H1 (cell line): ENCODE data around the gene DNAJB14. TPM values are rescaled to one million over a fixed set of nuclear protein-coding genes. Genes with fewer than 3 reads are reported as not detected.

Source experiments
- CTCF ChIA-PET: fragments of 300-600 bp; sonication (Branson Sonifier 250); formaldehyde crosslinking; loops from one replicate; lab custom pipeline; 2021; ENCODE audit not compliant: partially characterized antibody; lab: Charles Lee
- POLR2A ChIA-PET: fragments of 300-600 bp; sonication (Branson Sonifier 250); formaldehyde crosslinking; loops from one replicate; lab custom pipeline; 2021; ENCODE audit warnings: inconsistent platforms; ENCODE audit not compliant: partially characterized antibody; lab: Charles Lee
- DNase-seq, 2 experiments: peaks; one replicate each; pipeline versions ENCODE4 v3.0.0 to v3.0.0-alpha.2; 2010 to 2022; ENCODE audit warnings: low spot score in 2 of 2, low read depth in 1 of 2, mixed read lengths in 1 of 2
- FAIRE-seq: peaks from 2 replicates; lab custom pipeline; 2011; peaks lifted over from hg19 to GRCh38; lab: Jason Lieb, UNC
- H2AFZ ChIP-seq: 2 replicates; pipeline ENCODE4 v1.8.1; 2012; ENCODE audit warnings: low read length, inconsistent platforms
- H2AK5ac ChIP-seq: 2 replicates; pipeline ENCODE4 v1.6.1; 2013; ENCODE audit warnings: low read depth, low read length
- H2BK120ac ChIP-seq: replicated peaks from 2 replicates; pipeline ENCODE3; 2013; ENCODE audit warnings: low read depth, low read length, inconsistent platforms
- H2BK12ac ChIP-seq: 2 replicates; pipeline ENCODE4 v1.6.1; 2013; ENCODE audit warnings: low read depth, low read length
- H2BK15ac ChIP-seq: 2 replicates; pipeline ENCODE4 v1.6.1; 2013; ENCODE audit warnings: low read length
- H2BK20ac ChIP-seq: 2 replicates; pipeline ENCODE4 v1.6.1; 2013; ENCODE audit warnings: low read length
- H2BK5ac ChIP-seq: 2 replicates; pipeline ENCODE4 v1.6.1; 2013; ENCODE audit warnings: low read depth, low read length
- H3K14ac ChIP-seq: 2 replicates; pipeline ENCODE4 v1.6.1; 2013; ENCODE audit warnings: inconsistent platforms; ENCODE audit not compliant: insufficient read length
- H3K18ac ChIP-seq: 2 replicates; pipeline ENCODE4 v1.6.1; 2013; ENCODE audit warnings: low read length; ENCODE audit errors: extremely low read depth
- H3K23ac ChIP-seq: 2 replicates; pipeline ENCODE4 v1.6.1; 2013; ENCODE audit warnings: inconsistent platforms; ENCODE audit not compliant: insufficient read length
- H3K23me2 ChIP-seq: 2 replicates; pipeline ENCODE4 v1.6.1; 2013; ENCODE audit warnings: low read depth, low read length
- H3K27ac ChIP-seq: 2 replicates; pipeline ENCODE4 v1.6.1; 2011; ENCODE audit warnings: low read depth, low read length, inconsistent platforms
- H3K27me3 ChIP-seq, 4 experiments: replicated peaks in 1 of 4; 1 replicate in 1 of 4; 2 replicates in 3 of 4; pipeline versions ENCODE4 v1.6.1 to v1.8.1; 2011 to 2013; ENCODE audit warnings: low read length in 3 of 4, mild to moderate bottlenecking in 3 of 4, inconsistent platforms in 2 of 4, mixed read lengths in 2 of 4, moderate library complexity in 1 of 4; ENCODE audit not compliant: control insufficient read depth in 3 of 4, insufficient read depth in 3 of 4; ENCODE audit errors: extremely low read depth in 1 of 4
- H3K36me3 ChIP-seq, 4 experiments: 2 replicates each; pipeline versions ENCODE4 v1.6.1 to v1.8.1; 2011 to 2013; ENCODE audit warnings: mild to moderate bottlenecking in 4 of 4, low read length in 3 of 4, moderate library complexity in 2 of 4, control low read depth in 1 of 4, inconsistent platforms in 1 of 4; ENCODE audit not compliant: insufficient read depth in 4 of 4, control insufficient read depth in 2 of 4
- H3K4ac ChIP-seq: replicated peaks from 2 replicates; pipeline ENCODE3; 2013; ENCODE audit warnings: low read length, low read depth, mixed read lengths, inconsistent platforms; ENCODE audit not compliant: insufficient read length
- H3K4me1 ChIP-seq, 4 experiments: replicated peaks in 1 of 4; 1 replicate in 1 of 4; 2 replicates in 3 of 4; pipeline versions ENCODE4 v1.6.1 to v1.8.1; 2011 to 2013; ENCODE audit warnings: low read length in 3 of 4, inconsistent platforms in 2 of 4, mixed read lengths in 1 of 4; ENCODE audit not compliant: insufficient read depth in 4 of 4, control insufficient read depth in 3 of 4
- H3K4me2 ChIP-seq, 2 experiments: 2 replicates each; pipeline versions ENCODE4 v1.6.1 to v1.8.1; 2011 to 2013; ENCODE audit warnings: low read depth in 2 of 2, low read length in 2 of 2, control low read depth in 1 of 2, inconsistent platforms in 1 of 2, mild to moderate bottlenecking in 1 of 2; ENCODE audit not compliant: insufficient read depth in 1 of 2
- H3K4me3 ChIP-seq, 4 experiments: fragments of 200-600, 300-600 bp in 1 of 4; sonication (generic), shearing (Covaris generic), sonication (Bioruptor Twin) in 1 of 4; 2 replicates each; pipeline versions ENCODE4 v1.5.1 to v1.8.1; 2011 to 2016; ENCODE audit warnings: low read length in 4 of 4, low read depth in 3 of 4, control low read depth in 2 of 4, inconsistent platforms in 2 of 4, mild to moderate bottlenecking in 2 of 4, mixed read lengths in 1 of 4, moderate library complexity in 1 of 4; ENCODE audit not compliant: insufficient read depth in 2 of 4; ENCODE audit errors: extremely low read depth in 1 of 4
- H3K56ac ChIP-seq: replicated peaks from 2 replicates; pipeline ENCODE3; 2013; ENCODE audit warnings: low read depth, mild to moderate bottlenecking, mixed read lengths, low read length, inconsistent platforms; ENCODE audit not compliant: insufficient read length
- H3K79me1 ChIP-seq: 2 replicates; pipeline ENCODE4 v1.6.1; 2013; ENCODE audit warnings: low read depth, low read length, control low read depth
- H3K79me2 ChIP-seq, 2 experiments: 2 replicates each; pipeline versions ENCODE4 v1.6.1 to v1.8.1; 2012 to 2013; ENCODE audit warnings: low read length in 2 of 2, mild to moderate bottlenecking in 2 of 2, inconsistent platforms in 1 of 2; ENCODE audit not compliant: insufficient read depth in 2 of 2, control insufficient read depth in 1 of 2
- H3K9ac ChIP-seq, 4 experiments: replicated peaks in 1 of 4; 1 replicate in 1 of 4; 2 replicates in 3 of 4; pipeline versions ENCODE4 v1.6.1 to v1.8.1; 2011 to 2013; ENCODE audit warnings: low read depth in 3 of 4, low read length in 3 of 4, control low read depth in 2 of 4, mild to moderate bottlenecking in 2 of 4, moderate library complexity in 2 of 4, inconsistent platforms in 1 of 4; ENCODE audit errors: extremely low read depth in 1 of 4
- H3K9me3 ChIP-seq, 2 experiments: 2 replicates each; pipeline versions ENCODE4 v1.6.1 to v1.8.1; 2012 to 2013; ENCODE audit warnings: mild to moderate bottlenecking in 2 of 2, moderate library complexity in 2 of 2, control low read depth in 1 of 2, inconsistent platforms in 1 of 2, low read depth in 1 of 2, low read length in 1 of 2, mixed read lengths in 1 of 2; ENCODE audit not compliant: insufficient read depth in 2 of 2
- H4K20me1 ChIP-seq, 2 experiments: replicated peaks in 1 of 2; 2 replicates each; pipeline versions ENCODE3 to v1.8.1; 2011 to 2013; ENCODE audit warnings: inconsistent platforms in 2 of 2, low read length in 2 of 2, mild to moderate bottlenecking in 1 of 2; ENCODE audit not compliant: insufficient read depth in 2 of 2, control insufficient read depth in 1 of 2
- H4K5ac ChIP-seq: 2 replicates; pipeline ENCODE4 v1.6.1; 2013; ENCODE audit warnings: low read length, low read depth, mixed read lengths, inconsistent platforms; ENCODE audit not compliant: insufficient read length
- H4K8ac ChIP-seq: 2 replicates; pipeline ENCODE4 v1.8.0; 2013; ENCODE audit warnings: mild to moderate bottlenecking, moderate library complexity, low read length, inconsistent platforms; ENCODE audit not compliant: insufficient read depth; ENCODE audit errors: extremely low read depth
- H4K91ac ChIP-seq: replicated peaks from 2 replicates; pipeline ENCODE3; 2013; ENCODE audit warnings: low read length, mixed read lengths, inconsistent platforms; ENCODE audit not compliant: insufficient read length
- CHD2 ChIP-seq: IDR thresholded peaks from 2 replicates; pipeline ENCODE4 v1.6.1; 2012; ENCODE audit warnings: low read length, improper control_type of control experiment
- HDAC6 ChIP-seq: IDR thresholded peaks from one replicate; pipeline ENCODE4 v1.7.1; 2012; ENCODE audit warnings: low read depth, mild to moderate bottlenecking, inconsistent platforms, low read length, moderate library complexity
- KDM5A ChIP-seq: fragments of 200-600 bp; IDR thresholded peaks from 2 replicates; pipeline ENCODE4 v1.7.1; 2012; ENCODE audit warnings: mild to moderate bottlenecking, low read length, inconsistent platforms, mixed read lengths
- MAFK ChIP-seq: IDR thresholded peaks from 2 replicates; pipeline ENCODE4 v1.6.1; 2012; ENCODE audit warnings: low read depth, mild to moderate bottlenecking, improper control_type of control experiment, low read length
- POU5F1 ChIP-seq: IDR thresholded peaks from 2 replicates; pipeline ENCODE4 v1.6.1; 2011; ENCODE audit warnings: low read depth, mild to moderate bottlenecking, low read length, moderate library complexity
- RBBP5 ChIP-seq: IDR thresholded peaks from 2 replicates; pipeline ENCODE4 v1.7.1; 2012; ENCODE audit warnings: low read depth, mild to moderate bottlenecking, inconsistent platforms, low read length, moderate library complexity, borderline replicate concordance
- RNF2 ChIP-seq: fragments of 200-900, 300-1000 bp; sonication (generic); IDR thresholded peaks from 2 replicates; pipeline ENCODE4 v1.7.1; 2016; ENCODE audit warnings: borderline replicate concordance, low read depth, mild to moderate bottlenecking, antibody characterized with exemption, low read length; ENCODE audit not compliant: poor library complexity, severe bottlenecking; ENCODE audit errors: missing control alignments
- SIN3A ChIP-seq, 2 experiments: IDR thresholded peaks in 1 of 2; conservative IDR thresholded peaks in 1 of 2; 2 replicates each; pipeline ENCODE4 v1.6.1; 2011 to 2012; ENCODE audit warnings: low read length in 2 of 2, improper control_type of control experiment in 1 of 2, low read depth in 1 of 2, mild to moderate bottlenecking in 1 of 2
- SP4 ChIP-seq: IDR thresholded peaks from 2 replicates; pipeline ENCODE4 v1.6.1; 2012; ENCODE audit warnings: low read length, inconsistent platforms
- TAF7 ChIP-seq: optimal IDR thresholded peaks from 2 replicates; pipeline ENCODE3; 2011; ENCODE audit warnings: low read depth, mild to moderate bottlenecking, inconsistent platforms, low read length, moderate library complexity, borderline replicate concordance
- USF2 ChIP-seq: IDR thresholded peaks from 2 replicates; pipeline ENCODE4 v1.6.1; 2011; ENCODE audit warnings: low read length, improper control_type of control experiment
- polyA plus RNA-seq, 7 experiments: library from polyadenylated mRNA; depleted of rRNA in 3 of 7; stranded (reverse) in 5 of 7; unstranded in 2 of 7; fragments of >200 nt in 5 of 7; fragments of 200-250 nt in 2 of 7; gene quantifications; 1 replicate in 5 of 7; 2 replicates in 1 of 7; 4 replicates in 1 of 7; pipeline versions ENCODE4 v1.2.1 to v1.2.3, GENCODE V29; 2011 to 2013; ENCODE audit warnings: missing spikeins in 2 of 7, mixed read lengths in 2 of 7
- total RNA-seq: library from RNA; stranded (reverse); fragmentation: NEBNext Ultra II Directional; extraction: Animal tissue kit (Norgen Biotek cat#: 25700); gene quantifications from 2 replicates; pipeline ENCODE4 v1.2.1, GENCODE V29; 2021

The DNAJB14 gene
- total and polyA plus RNA-seq, 2 of the 8 experiments (the other 6 are each of a cell fraction or from before 2014, with no cell fraction given): 3.4 to 35.4 TPM

- no peak overlapping the region for H2AFZ ChIP-seq
- H3K4ac ChIP-seq: no peak overlapping the region
- H4K20me1 ChIP-seq: no peaks in the 10 kb centered on the region
- no peak overlapping the region for H2AK5ac ChIP-seq
- H3K23ac ChIP-seq: no peak overlapping the region
- no peak overlapping the region for H2BK5ac ChIP-seq
- H3K9me3 ChIP-seq: no peaks in the 10 kb centered on the region
- H2BK120ac ChIP-seq: no peak overlapping the region
- H2BK20ac ChIP-seq: no peak overlapping the region
- H3K27ac ChIP-seq: no peak overlapping the region
- no peak overlapping the region for H3K9ac ChIP-seq
- no peak overlapping the region for H2BK15ac ChIP-seq
- H4K8ac ChIP-seq: no peak overlapping the region
- ChIA-PET CTCF (no interaction called here), POLR2A (no interaction called here)
- no peak overlapping the region for H3K18ac ChIP-seq
- H3K27me3 ChIP-seq: no peaks in the 10 kb centered on the region
- H3K23me2 ChIP-seq: no peaks in the 10 kb centered on the region
- H4K5ac ChIP-seq: no peak overlapping the region
- no peak overlapping the region for H3K14ac ChIP-seq
- no peak overlapping the region for H2BK12ac ChIP-seq
- no peak for DNase-seq
- TF ChIP-seq SP4 (no peak), KDM5A (no peak), RNF2 (no peak), HDAC6 (no peak), CHD2 (no peak), RBBP5 (no peak), SIN3A (conservative IDR thresholded peaks at IDR 0.05 in 1 of 2, IDR thresholded peaks at IDR 0.05 in 1 of 2; ENCODE audit: low read depth in 1 of 2, low read length in 2 of 2) (no peak), POU5F1 (no peak), MAFK (no peak), USF2 (no peak), TAF7 (no peak)
- H3K79me2 ChIP-seq: no peaks in the 10 kb centered on the region
- H3K4me1 ChIP-seq: no peaks in the 10 kb centered on the region
- H3K56ac ChIP-seq: no peak overlapping the region
- H3K36me3 ChIP-seq: peaks cover 0 to 16% (median 6%) of the 10 kb centered on the region in 4 experiments; a peak in 4 of 8 replicates
- no peak overlapping the region for H4K91ac ChIP-seq
- no peak overlapping the region for H3K4me3 ChIP-seq
- no peaks in the 10 kb centered on the region for H3K79me1 ChIP-seq
- no peak for FAIRE-seq
- no peak overlapping the region for H3K4me2 ChIP-seq
These were observed 67.8 kb downstream of the DNAJB14 start for GRCh38 chr4:99878604-99879003.
